Keratinocyte (primary cell): ENCODE data around the gene BNIP5. TPM values are rescaled to one million over a fixed set of nuclear protein-coding genes. Genes with fewer than 3 reads are reported as not detected.

Experiments used
- DNase-seq: peaks from one replicate; pipeline ENCODE4 v3.0.0-alpha.2; 2011; ENCODE audit warnings: low read depth, missing footprints, low spot score
- FAIRE-seq: peaks from 2 replicates; lab custom pipeline; 2011; peaks lifted over from hg19 to GRCh38; lab: Jason Lieb, UNC
- H2AFZ ChIP-seq: 2 replicates; pipeline ENCODE4 v1.6.0; 2012; ENCODE audit warnings: low read length, control low read depth, inconsistent platforms; ENCODE audit not compliant: control insufficient read depth
- H3K27ac ChIP-seq: 2 replicates; pipeline ENCODE4 v1.5.1; 2011; ENCODE audit warnings: low read length; ENCODE audit not compliant: control insufficient read depth, insufficient read depth
- H3K27me3 ChIP-seq: 3 replicates; pipeline ENCODE4 v1.6.0; 2011; ENCODE audit warnings: low read length; ENCODE audit not compliant: control insufficient read depth, insufficient read depth; ENCODE audit errors: extremely low read depth
- H3K36me3 ChIP-seq, 2 experiments: 2 replicates in 1 of 2; 3 replicates in 1 of 2; pipeline ENCODE4 v1.5.1; 2011; ENCODE audit warnings: low read length in 2 of 2, mild to moderate bottlenecking in 1 of 2; ENCODE audit not compliant: control insufficient read depth in 2 of 2, insufficient read depth in 2 of 2; ENCODE audit errors: extremely low read depth in 1 of 2
- H3K4me1 ChIP-seq: 3 replicates; pipeline ENCODE4 v1.5.1; 2011; ENCODE audit warnings: low read length; ENCODE audit not compliant: control insufficient read depth, insufficient read depth; ENCODE audit errors: extremely low read depth
- H3K4me2 ChIP-seq: 3 replicates; pipeline ENCODE4 v1.6.0; 2011; ENCODE audit warnings: low read depth, low read length; ENCODE audit not compliant: control insufficient read depth, insufficient read depth; ENCODE audit errors: extremely low read depth
- H3K4me3 ChIP-seq, 3 experiments: fragments of 200-600 bp in 1 of 3; sonication (generic) in 1 of 3; 2 replicates in 2 of 3; 3 replicates in 1 of 3; pipeline ENCODE4 v1.5.1; 2011 to 2016; ENCODE audit warnings: low read length in 3 of 3, mild to moderate bottlenecking in 3 of 3, control low read depth in 2 of 3, inconsistent platforms in 1 of 3, low read depth in 1 of 3, mixed read lengths in 1 of 3, mixed run types in 1 of 3, moderate library complexity in 1 of 3; ENCODE audit not compliant: control insufficient read depth in 2 of 3, insufficient read depth in 2 of 3; ENCODE audit errors: extremely low read depth in 1 of 3
- H3K79me2 ChIP-seq: 2 replicates; pipeline ENCODE4 v1.6.0; 2012; ENCODE audit warnings: low read length; ENCODE audit not compliant: control insufficient read depth, insufficient read depth
- H3K9ac ChIP-seq: 3 replicates; pipeline ENCODE4 v1.6.0; 2011; ENCODE audit warnings: low read length; ENCODE audit not compliant: control insufficient read depth, insufficient read depth; ENCODE audit errors: extremely low read depth
- H3K9me1 ChIP-seq: 3 replicates; pipeline ENCODE4 v1.6.0; 2011; ENCODE audit warnings: low read length; ENCODE audit not compliant: control insufficient read depth, insufficient read depth; ENCODE audit errors: extremely low read depth
- H3K9me3 ChIP-seq: 2 replicates; pipeline ENCODE4 v1.5.1; 2012; ENCODE audit warnings: low read depth, low read length; ENCODE audit not compliant: control insufficient read depth
- H4K20me1 ChIP-seq: 3 replicates; pipeline ENCODE4 v1.6.0; 2011; ENCODE audit warnings: low read length; ENCODE audit not compliant: control insufficient read depth, insufficient read depth; ENCODE audit errors: extremely low read depth
- EZH2 ChIP-seq: IDR thresholded peaks from one replicate; pipeline ENCODE4 v1.6.1; 2012; ENCODE audit warnings: inconsistent platforms, mild to moderate bottlenecking, low read length, moderate library complexity
- dilution Hi-C: fragments of 300-500 bp; cut with MboI; formaldehyde crosslinking; loops from one replicate; pipeline ENCODE4 v1.7.0; 2020; ENCODE audit warnings: low sequenced_read_pairs; ENCODE audit not compliant: extremely low pct_ligation_motif_present
- polyA plus RNA-seq, 5 experiments: library from polyadenylated mRNA; depleted of rRNA in 3 of 5; stranded (reverse) in 3 of 5; stranded (forward) in 1 of 5; unstranded in 1 of 5; fragments of >200 nt; gene quantifications; 1 replicate in 1 of 5; 2 replicates in 3 of 5; 3 replicates in 1 of 5; pipeline versions ENCODE4 v1.2.1 to v1.2.3, GENCODE V29; 2011 to 2012; ENCODE audit warnings: missing spikeins in 2 of 5, low read depth in 1 of 5, low replicate concordance in 1 of 5
- TF ChIP-seq, protein P1 (sequence below), 3 experiments: IDR thresholded peaks in 1 of 3; conservative IDR thresholded peaks in 1 of 3; optimal IDR thresholded peaks in 1 of 3; 2 replicates in 2 of 3; 3 replicates in 1 of 3; pipeline versions ENCODE3 to v1.5.1; 2011; ENCODE audit warnings: low read length in 3 of 3, mild to moderate bottlenecking in 3 of 3, moderate library complexity in 2 of 3, control low read depth in 1 of 3, inconsistent platforms in 1 of 3; ENCODE audit not compliant: insufficient read depth in 2 of 3; ENCODE audit errors: extremely low read depth in 1 of 3

Gene BNIP5
- polyA plus RNA-seq, 1 donor (not counting 4 experiments of a cell fraction or from before 2014, with no cell fraction given) = not detected

DNA sequence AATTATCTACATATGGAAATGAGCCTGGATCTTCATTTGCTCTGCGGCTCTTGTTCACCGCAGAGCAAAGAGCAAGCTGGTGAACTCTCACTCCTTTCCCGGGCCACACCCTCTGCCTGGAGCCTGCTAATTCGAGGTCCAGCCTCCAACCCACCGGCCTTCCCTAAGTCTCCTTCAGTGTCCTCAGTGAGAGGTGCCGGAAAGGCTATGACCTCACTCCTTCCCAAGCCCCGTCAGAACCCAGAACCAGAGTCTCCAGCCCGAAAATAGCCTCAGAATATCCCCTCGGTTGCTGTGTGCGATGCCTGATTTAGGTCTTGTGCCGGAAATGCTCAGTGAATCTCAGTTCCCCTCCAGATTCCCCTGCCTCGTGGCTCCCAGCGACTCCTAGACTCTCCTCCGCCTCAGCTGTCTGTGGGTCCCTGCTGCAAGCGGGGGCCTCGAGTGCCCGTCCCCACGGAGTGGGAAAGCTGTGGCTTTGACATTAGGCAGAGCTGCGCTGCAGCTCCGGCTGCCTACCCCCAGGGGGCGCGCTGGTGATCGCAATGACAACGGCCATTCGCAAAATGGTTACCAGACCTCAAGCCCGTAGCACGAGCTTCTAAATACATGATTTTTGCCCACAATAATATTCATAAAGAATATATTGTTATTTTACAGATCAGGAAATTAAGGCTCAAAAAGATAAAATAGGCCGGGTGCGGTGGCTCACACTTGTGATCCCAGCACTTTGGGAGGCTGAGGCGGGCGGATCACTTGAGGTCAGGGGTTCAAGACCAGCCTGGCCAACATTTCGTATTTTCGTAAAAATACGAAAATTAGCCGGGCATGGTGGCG lies 4.1 kb upstream of the BNIP5 start:
- H3K27me3 ChIP-seq = peaks cover 23% of the 10 kb centered on the region
- H2AFZ ChIP-seq = peak overlapping the region; percentile 92
- no peak overlapping the region for H3K27ac ChIP-seq
- H3K79me2 ChIP-seq = no peaks in the 10 kb centered on the region
- H4K20me1 ChIP-seq = no peaks in the 10 kb centered on the region
- FAIRE-seq = no peak
- peak overlapping the region; percentile 7 to 65 (median 57) for H3K4me3 ChIP-seq
- H3K4me1 ChIP-seq = peaks cover 5% of the 10 kb centered on the region
- no peak for DNase-seq
- peak overlapping the region; percentile 86 for H3K4me2 ChIP-seq
- TF ChIP-seq, protein P1, sequence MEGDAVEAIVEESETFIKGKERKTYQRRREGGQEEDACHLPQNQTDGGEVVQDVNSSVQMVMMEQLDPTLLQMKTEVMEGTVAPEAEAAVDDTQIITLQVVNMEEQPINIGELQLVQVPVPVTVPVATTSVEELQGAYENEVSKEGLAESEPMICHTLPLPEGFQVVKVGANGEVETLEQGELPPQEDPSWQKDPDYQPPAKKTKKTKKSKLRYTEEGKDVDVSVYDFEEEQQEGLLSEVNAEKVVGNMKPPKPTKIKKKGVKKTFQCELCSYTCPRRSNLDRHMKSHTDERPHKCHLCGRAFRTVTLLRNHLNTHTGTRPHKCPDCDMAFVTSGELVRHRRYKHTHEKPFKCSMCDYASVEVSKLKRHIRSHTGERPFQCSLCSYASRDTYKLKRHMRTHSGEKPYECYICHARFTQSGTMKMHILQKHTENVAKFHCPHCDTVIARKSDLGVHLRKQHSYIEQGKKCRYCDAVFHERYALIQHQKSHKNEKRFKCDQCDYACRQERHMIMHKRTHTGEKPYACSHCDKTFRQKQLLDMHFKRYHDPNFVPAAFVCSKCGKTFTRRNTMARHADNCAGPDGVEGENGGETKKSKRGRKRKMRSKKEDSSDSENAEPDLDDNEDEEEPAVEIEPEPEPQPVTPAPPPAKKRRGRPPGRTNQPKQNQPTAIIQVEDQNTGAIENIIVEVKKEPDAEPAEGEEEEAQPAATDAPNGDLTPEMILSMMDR (optimal IDR thresholded peaks at IDR 0.05 in 1 of 3, IDR thresholded peaks at IDR 0.05 in 1 of 3, conservative IDR thresholded peaks at IDR 0.05 in 1 of 3; ENCODE audit: extremely low read depth in 1 of 3, insufficient read depth in 2 of 3, low read length in 3 of 3) = peak; percentile 93 to 98 (median 98)
- TF ChIP-seq EZH2 = peak; percentile 49
- no peaks in the 10 kb centered on the region for H3K9me1 ChIP-seq
- dilution Hi-C loops = no loop called here
- H3K9ac ChIP-seq = peak overlapping the region; percentile 26
- H3K9me3 ChIP-seq = no peaks in the 10 kb centered on the region
- no peaks in the 10 kb centered on the region for H3K36me3 ChIP-seq

DNA sequence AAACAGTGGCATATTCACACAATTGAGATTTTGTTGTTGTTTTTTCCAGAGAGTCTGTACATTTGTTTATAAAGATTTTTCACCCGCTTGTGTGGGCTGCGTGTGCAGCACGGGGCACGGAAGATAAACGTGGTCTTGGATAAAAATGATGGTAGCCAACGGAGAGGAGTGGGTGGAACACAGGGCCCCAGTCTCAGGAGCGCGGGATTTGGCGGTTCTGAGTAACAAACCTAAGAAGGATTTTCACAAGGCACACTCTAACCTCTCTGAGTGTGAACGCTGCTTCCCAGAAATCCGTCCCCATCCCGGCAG lies 3.6 kb upstream of the BNIP5 start:
- H3K27me3 ChIP-seq = peaks cover 23% of the 10 kb centered on the region
- H3K79me2 ChIP-seq = no peaks in the 10 kb centered on the region
- H3K4me2 ChIP-seq = no peak overlapping the region
- no peak overlapping the region for H3K27ac ChIP-seq
- H2AFZ ChIP-seq = no peak overlapping the region
- no peaks in the 10 kb centered on the region for H4K20me1 ChIP-seq
- no peak overlapping the region for H3K4me3 ChIP-seq
- H3K36me3 ChIP-seq = no peaks in the 10 kb centered on the region
- no peak for DNase-seq
- H3K9me3 ChIP-seq = no peaks in the 10 kb centered on the region
- peaks cover 5% of the 10 kb centered on the region for H3K4me1 ChIP-seq
- H3K9ac ChIP-seq = no peak overlapping the region
- no peak for FAIRE-seq
- dilution Hi-C loops = no loop called here
- H3K9me1 ChIP-seq = no peaks in the 10 kb centered on the region
- TF ChIP-seq, protein P1 (optimal IDR thresholded peaks at IDR 0.05 in 1 of 3, IDR thresholded peaks at IDR 0.05 in 1 of 3, conservative IDR thresholded peaks at IDR 0.05 in 1 of 3; ENCODE audit: extremely low read depth in 1 of 3, insufficient read depth in 2 of 3, low read length in 3 of 3) = no peak
- no peak for TF ChIP-seq EZH2
